Heart left ventricle (tissue), 13 donors: ENCODE measurements around the gene LSM8.

Experiments
- POLR2A ChIP-seq, 2 donors: fragments of 450-650 bp; IDR thresholded peaks; one replicate each; pipeline ENCODE4 v1.6.1; 2017; ENCODE audit warnings: antibody characterized with exemption in 2 of 2, mild to moderate bottlenecking in 2 of 2, moderate library complexity in 2 of 2
- TF ChIP-seq, protein P1 (sequence below), 12 donors: fragments of 200-600 bp; sonication (generic) in 4 of 12; IDR thresholded peaks; one replicate each; pipeline versions ENCODE4 v1.5.0 to v1.8.0; 2018 to 2022; ENCODE audit warnings: antibody characterized with exemption in 12 of 12, mild to moderate bottlenecking in 5 of 12
- donor health status: ischemic (EF 13 %, LVEDD 7.1; RV severe dilation, severe dysfunction).
- donor health status: DM: no; HTN: yes; CAD: no.
- donor health status: DM: no; HTN: no; CAD: no.
- donor health status: ischemic (EF 25% LVEDD 6.9; RV normal size, moderate dysfunction).
- donor health status: ischemic (EF 25% LVEDD 5.7; RV mildly dilated, moderate dysfunction).
- donor health status: ischemic (EF 35%, LVEDD 5.7; RV mildly dilated, moderate dysfunction).
- donor health status: nonischemic (EF 11% LVEDD 7.7; RV severe dilation, severe dysfunction).
- donor health status: DM: yes; HTN: yes; CAD: no.
- donor health status: PGD.
- donor health status: ischemic (EF 29% LVEDD 5.4; RV normal size, mild dysfunction).
- donor health status: nonischemic (EF 23%, LVEDD 6.1; RV moderate dilation, normal function).

DNA sequence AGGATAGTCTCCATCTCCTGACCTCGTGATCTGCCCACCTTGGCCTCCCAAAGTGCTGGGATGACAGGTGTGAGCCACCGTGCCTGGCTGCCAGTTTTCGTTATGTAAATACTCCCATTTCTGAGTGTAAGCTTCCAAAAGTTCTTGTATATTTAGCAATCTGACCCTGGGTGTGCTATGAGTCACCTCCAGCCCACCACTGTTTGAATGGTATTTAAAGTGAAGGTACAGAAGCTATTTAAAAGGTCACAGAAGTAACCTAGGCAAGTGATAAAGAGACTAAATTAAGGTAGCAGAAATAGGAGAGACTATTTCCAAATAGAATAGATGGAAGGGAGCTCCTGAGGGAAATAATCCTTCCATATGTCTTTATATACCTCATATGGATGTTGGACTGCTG is 36.6 kb downstream of the LSM8 start:
- TF ChIP-seq, protein P1, sequence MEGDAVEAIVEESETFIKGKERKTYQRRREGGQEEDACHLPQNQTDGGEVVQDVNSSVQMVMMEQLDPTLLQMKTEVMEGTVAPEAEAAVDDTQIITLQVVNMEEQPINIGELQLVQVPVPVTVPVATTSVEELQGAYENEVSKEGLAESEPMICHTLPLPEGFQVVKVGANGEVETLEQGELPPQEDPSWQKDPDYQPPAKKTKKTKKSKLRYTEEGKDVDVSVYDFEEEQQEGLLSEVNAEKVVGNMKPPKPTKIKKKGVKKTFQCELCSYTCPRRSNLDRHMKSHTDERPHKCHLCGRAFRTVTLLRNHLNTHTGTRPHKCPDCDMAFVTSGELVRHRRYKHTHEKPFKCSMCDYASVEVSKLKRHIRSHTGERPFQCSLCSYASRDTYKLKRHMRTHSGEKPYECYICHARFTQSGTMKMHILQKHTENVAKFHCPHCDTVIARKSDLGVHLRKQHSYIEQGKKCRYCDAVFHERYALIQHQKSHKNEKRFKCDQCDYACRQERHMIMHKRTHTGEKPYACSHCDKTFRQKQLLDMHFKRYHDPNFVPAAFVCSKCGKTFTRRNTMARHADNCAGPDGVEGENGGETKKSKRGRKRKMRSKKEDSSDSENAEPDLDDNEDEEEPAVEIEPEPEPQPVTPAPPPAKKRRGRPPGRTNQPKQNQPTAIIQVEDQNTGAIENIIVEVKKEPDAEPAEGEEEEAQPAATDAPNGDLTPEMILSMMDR (IDR thresholded peaks at IDR 0.05), result no peak
- no peak for TF ChIP-seq POLR2A (IDR thresholded peaks at IDR 0.05)
